ENCODE results near the gene FILIP1.

GRCh38 chr6:75467966-75468365, 25.6 kb downstream of the FILIP1 start:
- TF ChIP-seq, protein P1, sequence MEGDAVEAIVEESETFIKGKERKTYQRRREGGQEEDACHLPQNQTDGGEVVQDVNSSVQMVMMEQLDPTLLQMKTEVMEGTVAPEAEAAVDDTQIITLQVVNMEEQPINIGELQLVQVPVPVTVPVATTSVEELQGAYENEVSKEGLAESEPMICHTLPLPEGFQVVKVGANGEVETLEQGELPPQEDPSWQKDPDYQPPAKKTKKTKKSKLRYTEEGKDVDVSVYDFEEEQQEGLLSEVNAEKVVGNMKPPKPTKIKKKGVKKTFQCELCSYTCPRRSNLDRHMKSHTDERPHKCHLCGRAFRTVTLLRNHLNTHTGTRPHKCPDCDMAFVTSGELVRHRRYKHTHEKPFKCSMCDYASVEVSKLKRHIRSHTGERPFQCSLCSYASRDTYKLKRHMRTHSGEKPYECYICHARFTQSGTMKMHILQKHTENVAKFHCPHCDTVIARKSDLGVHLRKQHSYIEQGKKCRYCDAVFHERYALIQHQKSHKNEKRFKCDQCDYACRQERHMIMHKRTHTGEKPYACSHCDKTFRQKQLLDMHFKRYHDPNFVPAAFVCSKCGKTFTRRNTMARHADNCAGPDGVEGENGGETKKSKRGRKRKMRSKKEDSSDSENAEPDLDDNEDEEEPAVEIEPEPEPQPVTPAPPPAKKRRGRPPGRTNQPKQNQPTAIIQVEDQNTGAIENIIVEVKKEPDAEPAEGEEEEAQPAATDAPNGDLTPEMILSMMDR (IDR thresholded peaks at IDR 0.05), result no peak
- no peak for TF ChIP-seq POLR2A (IDR thresholded peaks at IDR 0.05)
